Gastrocnemius medialis (tissue), 4 donors: ENCODE measurements around the gene NANOS3. TPM values are rescaled to one million over a fixed set of nuclear protein-coding genes. Genes with fewer than 3 reads are reported as not detected.

Experiments
- ATAC-seq, 2 donors: fragments of 150-250 bp; one replicate each; pipeline ENCODE4 v1.9.1; 2016
- DNase-seq, 2 donors: peaks; one replicate each; pipeline ENCODE4 v3.0.0-alpha.2; 2019
- H3K27ac ChIP-seq, 4 donors: fragments of 200-600 bp; sonication (generic); 1 replicate in 1 of 4; 2 replicates in 3 of 4; pipeline ENCODE4 v1.5.1; 2016 to 2018; ENCODE audit warnings: mild to moderate bottlenecking in 2 of 4, moderate library complexity in 1 of 4
- H3K27me3 ChIP-seq, 3 donors: fragments of 200-600 bp; sonication (generic) in 2 of 3; 1 replicate in 1 of 3; 2 replicates in 2 of 3; pipeline versions ENCODE4 v1.5.1 to v1.6.0; 2016 to 2019; ENCODE audit warnings: mild to moderate bottlenecking in 1 of 3, moderate library complexity in 1 of 3
- H3K36me3 ChIP-seq, 2 donors: fragments of 200-600 bp; sonication (generic) in 1 of 2; one replicate each; pipeline ENCODE4 v1.5.1; 2017 to 2018
- H3K4me1 ChIP-seq, 2 donors: fragments of 200-600 bp; sonication (generic) in 1 of 2; one replicate each; pipeline ENCODE4 v1.5.1; 2016 to 2017; ENCODE audit warnings: mild to moderate bottlenecking in 2 of 2
- H3K4me3 ChIP-seq, 4 donors: fragments of 200-600 bp; sonication (generic) in 3 of 4; 1 replicate in 1 of 4; 2 replicates in 3 of 4; pipeline ENCODE4 v1.5.1; 2016 to 2019; ENCODE audit warnings: mild to moderate bottlenecking in 2 of 4
- H3K9me3 ChIP-seq, 3 donors: fragments of 200-600 bp; sonication (generic) in 2 of 3; 1 replicate in 1 of 3; 2 replicates in 2 of 3; pipeline ENCODE4 v1.5.1; 2016 to 2019
- CTCF ChIP-seq, 5 experiments: fragments of 450-650 bp in 3 of 5; fragments of 200-600 bp in 2 of 5; sonication (generic) in 2 of 5; IDR thresholded peaks in 4 of 5; conservative IDR thresholded peaks in 1 of 5; 1 replicate in 4 of 5; 2 replicates in 1 of 5; pipeline ENCODE4 v1.5.1; 2016 to 2019; ENCODE audit warnings: antibody characterized with exemption in 5 of 5, mild to moderate bottlenecking in 3 of 5, moderate library complexity in 3 of 5
- POLR2A ChIP-seq, 2 donors: fragments of 450-650 bp; IDR thresholded peaks; one replicate each; pipeline ENCODE4 v1.6.1; 2017; ENCODE audit warnings: antibody characterized with exemption in 2 of 2, mild to moderate bottlenecking in 2 of 2, moderate library complexity in 2 of 2
- in situ Hi-C, 4 donors: fragments of 200-750 bp; cut with MboI; loops; one replicate each; pipeline versions ENCODE4 v1.15.0 to v1.8.0; 2017; ENCODE audit warnings: low sequenced_read_pairs in 4 of 4
- intact Hi-C: fragments of 100-400 bp; cut with DNase I; formaldehyde crosslinking; loops from one replicate; pipeline ENCODE4 v1.15.1; 2023; ENCODE audit warnings: low total_unique reads
- total RNA-seq, 4 donors: library from RNA; depleted of rRNA; stranded (reverse); fragments of >200 nt; gene quantifications; one replicate each; pipeline versions ENCODE4 v1.1.0 to v1.2.3, GENCODE V29; 2016

The NANOS3 gene
- total RNA-seq, 4 donors from 2014 or later, result not detected

DNA sequence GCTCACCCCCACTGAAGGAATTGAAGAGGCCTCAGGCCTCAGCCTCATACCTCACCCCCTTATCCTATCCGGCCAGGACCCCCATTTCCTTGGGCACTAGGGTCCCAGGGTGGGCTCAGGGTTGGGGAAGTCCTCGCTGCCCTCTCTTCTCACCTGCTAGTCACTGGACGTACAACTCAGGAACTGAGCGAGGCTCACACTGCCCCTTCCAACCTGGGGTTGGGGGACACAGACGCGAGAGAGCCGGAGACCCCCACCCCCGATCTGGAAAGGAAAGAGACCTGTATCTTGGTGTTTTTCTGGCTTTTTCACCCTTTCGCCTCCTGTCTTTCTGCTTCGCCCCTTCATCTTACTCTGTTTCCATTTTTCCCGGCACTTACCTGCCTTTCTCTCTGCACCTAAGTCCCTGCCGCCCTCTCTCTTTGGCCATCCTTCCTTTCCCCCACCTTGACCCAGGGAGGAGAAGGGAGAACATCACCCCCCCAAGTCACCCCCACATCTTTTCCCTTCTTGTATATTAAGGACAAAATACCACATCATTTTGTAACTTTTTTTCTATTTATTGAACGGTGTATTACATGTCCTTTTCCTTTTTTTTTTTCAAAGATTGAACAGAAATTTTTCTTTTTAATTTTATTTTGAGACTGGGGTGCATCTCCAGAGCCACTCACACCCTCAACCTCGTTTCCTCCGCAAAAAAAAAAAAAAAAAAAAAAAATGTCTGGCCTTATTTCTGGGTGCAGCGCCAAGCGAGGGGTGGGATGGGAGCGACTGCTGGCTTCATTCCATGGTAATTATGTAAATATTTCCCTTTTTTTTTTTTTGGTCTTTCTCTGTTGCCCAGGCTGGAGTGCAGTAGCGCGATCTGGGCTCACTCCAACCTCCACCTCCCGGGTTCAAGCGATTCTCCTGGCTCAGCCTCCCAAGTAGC is 45.1 kb upstream of the NANOS3 start:
- no peaks in the 10 kb centered on the region for H3K27me3 ChIP-seq
- in situ Hi-C loops, result no loop called here
- no peak for TF ChIP-seq CTCF (IDR thresholded peaks at IDR 0.05 in 4 of 5, conservative IDR thresholded peaks at IDR 0.05 in 1 of 5)
- no peak for TF ChIP-seq POLR2A (IDR thresholded peaks at IDR 0.05)
- H3K36me3 ChIP-seq, result peaks cover 0 to 16% of the 10 kb centered on the region in 2 donors
- DNase-seq, result no peak
- H3K27ac ChIP-seq, result peak overlapping the region in 1 of 4 donors; percentile 99
- intact Hi-C loops, result loop anchor here (2.0 kb wide), 1 partner anchor 37 kb away; the partner anchor contains the start of gene ZSWIM4
- no peak for ATAC-seq
- H3K4me1 ChIP-seq, result peaks cover 25 to 37% of the 10 kb centered on the region in 2 donors
- no peaks in the 10 kb centered on the region for H3K9me3 ChIP-seq
- H3K4me3 ChIP-seq, result no peak overlapping the region

DNA sequence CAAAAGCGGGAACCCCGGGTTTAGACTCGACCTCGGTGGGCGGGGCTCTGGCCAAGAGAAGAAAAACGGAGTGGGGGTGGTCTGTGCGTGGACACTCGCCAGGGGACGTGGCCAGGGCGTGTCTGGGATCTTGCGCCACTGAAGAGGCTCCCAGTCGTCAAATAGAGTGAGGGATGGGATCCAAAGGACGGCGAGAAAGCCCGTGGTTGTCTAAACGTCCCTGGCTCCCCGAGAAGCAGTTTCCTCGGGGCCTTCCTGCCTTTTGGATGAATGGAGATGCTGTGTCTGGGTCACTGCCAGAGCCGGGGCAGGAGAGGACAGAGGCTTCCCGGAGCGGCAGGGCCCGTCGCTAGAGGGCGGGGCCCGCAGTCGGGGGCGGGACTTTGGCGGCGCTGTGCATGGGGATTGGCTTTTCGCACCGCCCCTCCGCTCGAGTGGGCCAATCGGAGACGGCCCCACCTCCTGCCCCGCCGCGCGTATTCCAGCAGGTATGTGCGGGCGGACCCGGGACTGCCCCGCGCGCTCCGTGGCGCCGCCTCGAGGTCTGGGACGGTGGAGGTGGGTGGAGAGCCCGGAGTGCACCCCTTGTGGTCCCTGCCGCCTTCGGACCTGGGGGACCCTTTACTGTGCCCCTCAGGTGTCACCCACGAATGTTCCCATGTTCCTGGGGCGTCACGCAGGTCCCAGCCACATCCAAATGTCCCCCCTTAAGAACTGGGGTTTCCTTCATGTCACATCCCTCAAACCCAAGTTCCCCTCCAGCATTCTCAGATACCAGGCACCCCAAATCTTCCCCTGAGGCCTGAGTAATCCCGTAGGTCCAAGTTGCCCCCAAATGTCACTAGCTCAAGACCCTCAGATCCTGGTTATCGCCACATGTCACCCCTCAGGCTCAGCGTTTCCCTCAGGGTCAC is 43.3 kb upstream of the NANOS3 start:
- peaks cover 43 to 55% of the 10 kb centered on the region in 2 donors for H3K4me1 ChIP-seq
- peak in 1 of 2 donors; percentile 41 for TF ChIP-seq POLR2A (IDR thresholded peaks at IDR 0.05)
- peak; percentile 39 to 62 (median 45) for TF ChIP-seq CTCF (IDR thresholded peaks at IDR 0.05 in 4 of 5, conservative IDR thresholded peaks at IDR 0.05 in 1 of 5)
- H3K27me3 ChIP-seq, result no peaks in the 10 kb centered on the region
- DNase-seq (peak; percentile 91 to 96), ATAC-seq (peak; percentile 75 to 81)
- H3K36me3 ChIP-seq, result peaks cover 0 to 16% of the 10 kb centered on the region in 2 donors
- H3K27ac ChIP-seq, result peak overlapping the region; percentile 96 to 100 (median 98)
- in situ Hi-C loops (no loop called here), intact Hi-C loops (loop anchor here (2.0 kb wide), 2 partner anchors 17 to 39 kb away; partner anchors contain the start of gene ZSWIM4)
- H3K4me3 ChIP-seq, result peak overlapping the region; percentile 14 to 40 (median 19)
- H3K9me3 ChIP-seq, result no peaks in the 10 kb centered on the region

GRCh38 chr19:13834244-13835069 is 42.5 kb upstream of the NANOS3 start:
- intact Hi-C loops (loop anchor here (2.0 kb wide), 1 partner anchor 16 kb away; no protein-coding TSS in a partner anchor), in situ Hi-C loops (no loop called here)
- H3K36me3 ChIP-seq, result peaks cover 0 to 16% of the 10 kb centered on the region in 2 donors
- peak in 1 of 2 donors; percentile 0 for ATAC-seq
- no peak for DNase-seq
- no peaks in the 10 kb centered on the region for H3K9me3 ChIP-seq
- H3K4me1 ChIP-seq, result peaks cover 44 to 62% of the 10 kb centered on the region in 2 donors
- no peak for TF ChIP-seq CTCF (IDR thresholded peaks at IDR 0.05 in 4 of 5, conservative IDR thresholded peaks at IDR 0.05 in 1 of 5)
- TF ChIP-seq POLR2A (IDR thresholded peaks at IDR 0.05), result no peak
- peak overlapping the region in 1 of 4 donors; percentile 18 for H3K4me3 ChIP-seq
- H3K27me3 ChIP-seq, result no peaks in the 10 kb centered on the region
- H3K27ac ChIP-seq, result peak overlapping the region; percentile 96 to 100 (median 98)
